GM12874 (cell line): ENCODE measurements around the gene PRAC1.

ENCODE experiments used
- TF ChIP-seq, protein P1 (sequence below): IDR thresholded peaks from 2 replicates; pipeline ENCODE4 v1.5.1; 2011; ENCODE audit warnings: low read depth, mild to moderate bottlenecking, control low read depth, low read length, moderate library complexity; ENCODE audit not compliant: insufficient read depth

Gene PRAC1

DNA sequence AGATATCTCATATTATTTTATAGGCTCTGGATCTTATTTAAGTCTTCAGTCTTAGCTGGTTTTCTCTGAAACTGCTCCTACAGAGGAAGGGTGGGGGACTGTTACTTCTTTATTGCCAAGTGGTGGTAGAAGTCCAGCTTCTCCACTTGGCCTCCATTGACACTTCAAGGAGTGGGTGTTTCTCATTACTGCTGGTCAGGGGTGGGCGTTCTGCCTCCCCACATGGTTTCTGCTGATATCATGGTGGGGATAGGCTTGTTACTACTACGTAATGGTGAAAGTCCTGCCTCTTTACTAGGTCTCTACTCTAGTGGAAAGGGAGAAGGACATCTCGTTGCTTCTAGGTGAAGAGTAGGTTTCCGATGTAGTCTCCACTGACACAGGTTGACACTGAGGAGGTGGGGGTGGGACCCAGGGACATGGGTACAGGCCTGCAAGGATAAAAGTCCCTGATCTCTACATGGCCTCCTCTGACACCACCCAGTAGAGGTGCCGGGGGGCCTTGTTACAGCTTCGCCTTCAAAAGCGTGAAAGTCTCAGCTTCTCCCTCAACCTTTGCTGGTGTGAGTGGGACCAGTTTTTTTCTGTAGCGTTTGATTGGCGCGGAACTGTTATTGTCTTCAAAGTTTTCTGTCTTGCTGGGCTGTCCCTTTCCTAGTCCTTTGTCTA is 20.3 kb downstream of the PRAC1 start:
- TF ChIP-seq, protein P1, sequence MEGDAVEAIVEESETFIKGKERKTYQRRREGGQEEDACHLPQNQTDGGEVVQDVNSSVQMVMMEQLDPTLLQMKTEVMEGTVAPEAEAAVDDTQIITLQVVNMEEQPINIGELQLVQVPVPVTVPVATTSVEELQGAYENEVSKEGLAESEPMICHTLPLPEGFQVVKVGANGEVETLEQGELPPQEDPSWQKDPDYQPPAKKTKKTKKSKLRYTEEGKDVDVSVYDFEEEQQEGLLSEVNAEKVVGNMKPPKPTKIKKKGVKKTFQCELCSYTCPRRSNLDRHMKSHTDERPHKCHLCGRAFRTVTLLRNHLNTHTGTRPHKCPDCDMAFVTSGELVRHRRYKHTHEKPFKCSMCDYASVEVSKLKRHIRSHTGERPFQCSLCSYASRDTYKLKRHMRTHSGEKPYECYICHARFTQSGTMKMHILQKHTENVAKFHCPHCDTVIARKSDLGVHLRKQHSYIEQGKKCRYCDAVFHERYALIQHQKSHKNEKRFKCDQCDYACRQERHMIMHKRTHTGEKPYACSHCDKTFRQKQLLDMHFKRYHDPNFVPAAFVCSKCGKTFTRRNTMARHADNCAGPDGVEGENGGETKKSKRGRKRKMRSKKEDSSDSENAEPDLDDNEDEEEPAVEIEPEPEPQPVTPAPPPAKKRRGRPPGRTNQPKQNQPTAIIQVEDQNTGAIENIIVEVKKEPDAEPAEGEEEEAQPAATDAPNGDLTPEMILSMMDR = no peak

DNA sequence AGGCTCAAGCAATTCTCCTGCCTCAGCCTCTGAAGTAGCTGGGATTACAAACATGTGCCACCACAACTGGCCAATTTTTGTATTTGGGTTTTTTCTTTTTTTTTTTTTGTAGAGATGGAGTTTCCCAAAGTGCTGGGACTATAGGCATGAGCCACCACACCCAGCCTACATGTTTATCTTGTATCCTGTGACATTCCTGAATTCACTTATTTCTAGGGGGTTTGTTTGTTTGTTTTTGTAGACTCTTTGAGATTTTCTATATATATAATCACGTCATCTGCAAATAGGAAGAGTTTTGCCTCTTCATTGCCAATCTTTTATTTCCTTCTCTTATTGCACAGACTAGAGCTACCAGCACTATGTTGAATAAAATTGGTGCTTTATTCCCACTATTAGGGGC is 29.1 kb downstream of the PRAC1 start:
- TF ChIP-seq, protein P1 = no peak

DNA sequence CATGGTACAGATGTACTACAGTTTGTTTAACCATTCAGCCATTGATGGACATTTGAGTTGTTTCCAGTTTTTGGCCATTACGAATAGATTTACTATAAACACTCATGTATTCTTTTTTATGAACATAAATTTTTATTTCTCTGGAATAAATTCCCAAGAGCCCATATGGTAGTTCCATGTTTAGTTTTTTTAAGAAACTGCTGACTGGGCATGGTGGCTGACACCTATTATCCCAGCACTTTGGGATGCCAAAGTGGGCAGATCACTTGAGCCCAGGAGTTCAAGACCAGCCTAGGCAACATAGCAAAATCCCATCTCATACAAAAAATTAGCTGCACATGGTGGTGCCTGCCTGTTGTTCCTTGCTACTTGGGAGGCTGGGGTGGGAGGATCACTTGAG is 30.3 kb downstream of the PRAC1 start:
- TF ChIP-seq, protein P1 = no peak

DNA sequence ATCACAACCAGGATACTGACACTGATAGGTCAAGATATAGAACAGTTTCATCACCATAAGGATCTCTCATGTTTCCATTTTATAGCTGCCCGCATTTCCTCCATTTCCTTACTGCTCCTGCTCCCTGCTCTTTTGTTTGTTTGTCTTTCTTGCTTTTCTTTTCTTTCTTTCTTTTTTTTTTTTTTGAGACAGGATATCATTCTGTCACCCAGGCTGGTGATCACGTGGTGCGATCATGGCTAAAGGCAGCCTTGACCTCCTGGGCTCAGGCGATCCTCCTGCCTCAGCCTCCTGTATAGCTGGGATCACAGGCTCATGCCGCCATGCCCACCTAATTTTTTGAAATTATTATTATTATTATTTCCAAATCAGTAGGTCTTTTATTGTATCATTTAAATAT is 31.7 kb downstream of the PRAC1 start:
- TF ChIP-seq, protein P1 = no peak

DNA sequence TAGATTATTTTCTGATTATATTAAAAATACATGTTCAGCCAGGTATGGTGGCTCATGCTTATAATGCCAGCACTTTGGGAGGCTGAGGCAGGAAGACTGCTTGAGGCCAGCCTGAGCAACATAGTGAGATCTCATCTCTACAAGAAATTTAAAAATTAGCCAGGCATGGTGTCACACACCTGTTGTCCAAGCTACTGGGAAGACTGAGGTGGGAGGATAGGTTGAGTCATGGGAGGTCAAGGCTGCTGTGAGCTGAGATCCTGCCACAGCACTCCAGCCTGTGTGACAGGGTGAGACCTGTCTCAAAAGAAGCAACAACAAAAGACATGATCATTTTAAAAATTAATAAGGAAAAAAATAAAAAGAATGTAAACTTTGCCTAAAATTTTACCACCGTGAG is 40.7 kb downstream of the PRAC1 start:
- TF ChIP-seq, protein P1 = no peak

DNA sequence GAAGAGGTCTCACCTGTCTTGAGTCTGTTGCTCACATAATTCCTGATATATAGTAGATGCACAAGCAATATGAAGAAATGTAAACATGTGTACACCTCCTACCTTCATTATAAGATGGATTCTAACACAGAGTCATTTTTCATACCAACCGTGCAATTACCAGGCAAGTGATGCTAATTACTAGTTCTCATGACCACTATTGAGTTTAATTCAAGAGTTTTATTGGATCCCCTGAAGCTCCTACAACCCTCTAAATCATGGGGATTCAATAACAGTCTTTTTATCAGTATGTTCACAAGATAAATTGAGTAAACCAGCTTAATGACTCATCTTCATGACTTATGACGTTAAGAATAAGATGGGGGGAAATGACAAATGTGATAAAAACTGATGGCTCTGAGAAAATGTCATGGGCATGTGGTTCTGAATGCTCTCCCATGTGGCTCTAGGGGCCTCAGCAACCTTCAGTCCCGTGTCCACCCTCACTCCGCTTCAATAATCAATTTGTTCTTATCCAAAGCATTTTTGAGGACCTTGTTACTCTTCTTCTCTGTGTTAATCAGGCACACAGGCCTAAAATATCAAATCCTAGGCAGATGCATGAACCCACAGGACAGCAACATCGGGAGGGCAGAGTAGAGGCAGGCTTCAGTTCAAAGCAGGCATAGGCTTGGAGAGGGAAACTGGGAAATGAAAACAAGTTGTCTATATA is 42.8 kb downstream of the PRAC1 start:
- TF ChIP-seq, protein P1 = no peak

DNA sequence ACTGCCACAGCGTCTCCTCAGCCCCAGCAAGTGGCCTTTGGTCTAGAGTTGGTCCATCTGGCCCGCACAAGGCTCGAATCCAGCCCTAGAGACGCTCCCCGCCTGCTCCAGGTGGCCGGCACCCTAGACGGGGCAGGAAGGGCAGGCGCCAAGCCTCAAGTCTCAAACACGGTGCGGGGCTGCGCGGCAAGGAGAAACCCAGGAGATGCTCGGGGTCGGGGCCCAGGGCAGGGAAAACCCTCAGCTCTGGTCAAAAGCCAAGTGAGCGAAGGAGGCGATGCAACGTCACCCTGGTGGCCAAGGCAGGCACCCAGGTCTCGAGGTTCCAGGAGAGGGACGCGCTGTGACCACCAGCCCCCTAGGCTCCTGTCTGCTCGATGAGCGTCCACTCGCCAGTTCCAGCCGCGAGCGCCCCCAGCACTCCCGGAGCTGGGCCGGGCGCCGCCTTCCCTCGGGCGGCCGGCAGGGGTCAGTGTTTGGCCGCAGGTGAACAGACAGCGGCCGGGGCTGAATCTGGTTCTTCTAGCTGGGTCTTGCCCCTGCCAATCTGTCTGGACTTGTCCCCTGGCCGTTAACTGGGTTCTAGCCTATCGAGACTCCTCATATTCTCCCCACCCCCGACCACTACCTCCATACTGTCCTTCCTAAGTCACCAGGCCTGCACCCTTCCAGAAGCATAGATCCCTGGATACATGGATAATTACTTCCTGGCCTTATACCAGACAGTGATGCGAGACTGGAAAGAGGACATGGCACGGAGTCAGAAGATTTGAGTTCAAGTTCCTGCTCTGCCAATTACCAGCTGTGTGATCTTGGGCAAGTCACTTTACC is 44.0 kb downstream of the PRAC1 start:
- TF ChIP-seq, protein P1 = peak; percentile 98
